Vagina (tissue), 2 donors: Measurements from ENCODE around the gene EPAS1.

Experiments used
- CTCF ChIP-seq, 3 experiments: fragments of 450-650 bp in 2 of 3; fragments of 200-600 bp in 1 of 3; sonication (generic) in 1 of 3; IDR thresholded peaks; one replicate each; pipeline ENCODE4 v1.5.1; 2017 to 2019; ENCODE audit warnings: antibody characterized with exemption in 3 of 3, mild to moderate bottlenecking in 2 of 3, moderate library complexity in 2 of 3
- POLR2A ChIP-seq, 2 donors: fragments of 450-650 bp; IDR thresholded peaks; one replicate each; pipeline ENCODE4 v1.6.1; 2017; ENCODE audit warnings: antibody characterized with exemption in 2 of 2, mild to moderate bottlenecking in 2 of 2, moderate library complexity in 2 of 2

- TF ChIP-seq POLR2A (IDR thresholded peaks at IDR 0.05) (no peak), CTCF (IDR thresholded peaks at IDR 0.05) (no peak)
Observed at GRCh38 chr2:46351098-46351749, 54.0 kb downstream of the EPAS1 start.
